GM12892 (cell line): ENCODE results near the gene SERTAD4.

Experiments used
- POLR2AphosphoS5 ChIP-seq: IDR thresholded peaks from 2 replicates; pipeline ENCODE4 v1.6.1; 2011; ENCODE audit warnings: low read depth, low read length, control low read depth
- TAF1 ChIP-seq: IDR thresholded peaks from 2 replicates; pipeline ENCODE4 v1.6.1; 2011; ENCODE audit warnings: low read depth, mild to moderate bottlenecking, control low read depth, low read length, borderline replicate concordance

- no peak for TF ChIP-seq TAF1
- TF ChIP-seq POLR2AphosphoS5: no peak
Measured at GRCh38 chr1:210198840-210199239, 33.8 kb upstream of the SERTAD4 start.
